ENCODE measurements around the gene VILL.

The VILL gene

GRCh38 chr3:38003817-38004414, 13.3 kb downstream of the VILL start:
- no peaks in the 10 kb centered on the region for H3K9me3 ChIP-seq
- no peaks in the 10 kb centered on the region for H3K36me3 ChIP-seq
- H3K27me3 ChIP-seq: no peaks in the 10 kb centered on the region
- DNase-seq: no peak
- H3K4me3 ChIP-seq (ENCODE audit: low read depth, low read length): no peak overlapping the region
- TF ChIP-seq CTCF (IDR thresholded peaks at IDR 0.05; ENCODE audit: low read depth, low read length): no peak
- H3K4me1 ChIP-seq: no peaks in the 10 kb centered on the region

GRCh38 chr3:38004415-38005075, 14.0 kb downstream of the VILL start:
- Histone ChIP-seq H3K9me3 (no peaks in the 10 kb centered on the region), H3K4me3 (ENCODE audit: low read depth, low read length) (no peak overlapping the region), H3K36me3 (no peaks in the 10 kb centered on the region), H3K4me1 (no peaks in the 10 kb centered on the region), H3K27me3 (no peaks in the 10 kb centered on the region)
- peak; percentile 66 for TF ChIP-seq CTCF (IDR thresholded peaks at IDR 0.05; ENCODE audit: low read depth, low read length)
- peak; percentile 64 for DNase-seq

- Histone ChIP-seq H3K4me3 (ENCODE audit: low read depth, low read length) (no peak overlapping the region), H3K36me3 (no peaks in the 10 kb centered on the region), H3K9me3 (no peaks in the 10 kb centered on the region), H3K27me3 (no peaks in the 10 kb centered on the region), H3K4me1 (no peaks in the 10 kb centered on the region)
- DNase-seq: no peak
- no peak for TF ChIP-seq CTCF (IDR thresholded peaks at IDR 0.05; ENCODE audit: low read depth, low read length)
These were observed 14.8 kb downstream of the VILL start for GRCh38 chr3:38005076-38006020.

- no peaks in the 10 kb centered on the region for H3K36me3 ChIP-seq
- no peaks in the 10 kb centered on the region for H3K27me3 ChIP-seq
- no peaks in the 10 kb centered on the region for H3K4me1 ChIP-seq
- DNase-seq: no peak
- no peak overlapping the region for H3K4me3 ChIP-seq (ENCODE audit: low read depth, low read length)
- no peak for TF ChIP-seq CTCF (IDR thresholded peaks at IDR 0.05; ENCODE audit: low read depth, low read length)
- no peaks in the 10 kb centered on the region for H3K9me3 ChIP-seq
These were observed 15.4 kb downstream of the VILL start for GRCh38 chr3:38006031-38006430.

GRCh38 chr3:38006445-38006995, 15.9 kb downstream of the VILL start:
- Histone ChIP-seq H3K9me3 (no peaks in the 10 kb centered on the region), H3K4me1 (no peaks in the 10 kb centered on the region), H3K36me3 (no peaks in the 10 kb centered on the region)

More at GRCh38 chr3:38006445-38006995, 15.9 kb downstream of the VILL start:
- DNase-seq: no peak
- TF ChIP-seq CTCF (IDR thresholded peaks at IDR 0.05; ENCODE audit: low read depth, low read length): no peak
- H3K27me3 ChIP-seq: no peaks in the 10 kb centered on the region
- H3K4me3 ChIP-seq (ENCODE audit: low read depth, low read length): no peak overlapping the region
